Activated naive CD8-positive, alpha-beta T cell treated with anti-CD3 and anti-CD28 coated beads, Interleukin-2, amount 50 U/mL, for 24 hours (primary cell): Measurements from ENCODE around the gene CABP7.

Experiments used
- ATAC-seq: fragments of 150-1000 bp; cut with Tn5 transposase; one replicate; pipeline ENCODE4 v1.10.0; 2021
- DNase-seq: peaks from one replicate; pipeline ENCODE4 v3.0.0; 2021
- H3K27ac Mint-ChIP-seq: one replicate; pipeline ENCODE4 v1.8.0; 2021; ENCODE audit warnings: mild to moderate bottlenecking, mixed read lengths
- H3K27me3 Mint-ChIP-seq: one replicate; pipeline ENCODE4 v1.8.0; 2021; ENCODE audit warnings: mixed read lengths
- H3K36me3 Mint-ChIP-seq: one replicate; pipeline ENCODE4 v1.8.0; 2021; ENCODE audit warnings: low read depth, mixed read lengths
- H3K4me1 Mint-ChIP-seq: one replicate; pipeline ENCODE4 v1.8.0; 2021; ENCODE audit warnings: mixed read lengths
- H3K4me3 Mint-ChIP-seq: one replicate; pipeline ENCODE4 v1.8.0; 2021; ENCODE audit warnings: mild to moderate bottlenecking, moderate library complexity, mixed read lengths
- H3K9me3 Mint-ChIP-seq: one replicate; pipeline ENCODE4 v1.8.0; 2021; ENCODE audit warnings: mixed read lengths

Gene CABP7

DNA sequence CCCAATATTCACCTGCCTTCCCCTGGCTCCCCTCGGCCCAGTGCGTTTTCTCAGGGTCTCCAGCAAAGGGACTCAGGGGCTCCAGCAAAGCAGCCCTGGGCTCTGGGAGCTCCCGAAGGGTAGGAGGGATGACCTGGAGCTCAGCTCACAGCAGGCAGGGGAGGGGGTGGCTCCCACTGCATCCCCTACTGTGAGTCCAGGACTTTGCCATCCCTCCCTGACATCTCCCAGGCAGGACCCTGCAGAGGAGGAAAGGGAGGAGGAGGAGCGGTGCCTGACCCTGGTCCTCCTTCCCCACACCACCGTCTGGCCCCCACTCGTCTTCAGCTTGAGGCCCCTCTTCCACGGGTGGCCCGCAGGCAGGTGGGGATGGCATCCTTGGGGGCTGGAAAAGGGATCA, 5.0 kb downstream of the CABP7 start:
- Mint-ChIP-seq H3K9me3 (no peaks in the 10 kb centered on the region), H3K36me3 (no peaks in the 10 kb centered on the region), H3K27me3 (peaks cover 12% of the 10 kb centered on the region), H3K4me3 (no peak overlapping the region), H3K27ac (no peak overlapping the region), H3K4me1 (peaks cover 2% of the 10 kb centered on the region)
- DNase-seq (no peak), ATAC-seq (no peak)

GRCh38 chr22:29726106-29726505, 6.3 kb downstream of the CABP7 start:
- H3K27ac Mint-ChIP-seq, result no peak overlapping the region
- ATAC-seq, result no peak

DNA sequence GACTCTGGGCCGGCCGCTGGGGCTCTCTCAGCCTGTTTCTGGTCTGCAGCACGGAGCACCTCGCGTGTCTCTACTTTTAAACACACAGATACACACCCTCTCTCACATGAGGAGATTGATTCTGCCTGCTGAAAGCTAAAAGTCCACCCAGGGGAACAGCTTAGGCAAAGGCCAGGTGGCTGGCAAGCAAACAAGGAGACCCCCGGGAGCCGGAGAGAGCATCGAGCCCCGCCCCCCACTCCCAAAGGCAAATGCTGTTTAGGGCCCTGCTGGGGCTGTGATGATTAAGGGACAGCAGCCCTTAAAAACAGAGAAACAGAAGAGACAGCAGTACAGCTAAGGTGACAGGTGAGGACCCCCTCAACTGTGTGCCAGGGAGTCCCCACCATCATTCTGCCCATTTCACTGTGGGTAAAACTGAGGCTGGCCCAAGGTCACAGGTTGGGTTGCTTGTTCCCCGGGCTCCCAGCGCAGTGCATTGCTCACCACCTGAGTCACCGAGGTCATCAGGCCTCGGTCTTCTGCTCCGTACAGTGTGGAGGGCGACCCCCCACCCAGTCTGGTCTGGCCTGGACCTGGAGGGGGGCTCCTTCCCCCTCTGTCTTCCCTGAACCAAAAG, 6.8 kb downstream of the CABP7 start:
- ATAC-seq (no peak), DNase-seq (no peak)
- no peak overlapping the region for H3K4me3 Mint-ChIP-seq
- no peaks in the 10 kb centered on the region for H3K4me1 Mint-ChIP-seq
- H3K27me3 Mint-ChIP-seq, result peaks cover 7% of the 10 kb centered on the region
- H3K27ac Mint-ChIP-seq, result no peak overlapping the region
- no peaks in the 10 kb centered on the region for H3K36me3 Mint-ChIP-seq
- no peaks in the 10 kb centered on the region for H3K9me3 Mint-ChIP-seq

More at GRCh38 chr22:29726106-29726505, 6.3 kb downstream of the CABP7 start:
- peaks cover 10% of the 10 kb centered on the region for H3K27me3 Mint-ChIP-seq
- DNase-seq, result no peak
- H3K9me3 Mint-ChIP-seq, result no peaks in the 10 kb centered on the region
- H3K4me1 Mint-ChIP-seq, result peaks cover 2% of the 10 kb centered on the region
- H3K4me3 Mint-ChIP-seq, result no peak overlapping the region
- no peaks in the 10 kb centered on the region for H3K36me3 Mint-ChIP-seq

DNA sequence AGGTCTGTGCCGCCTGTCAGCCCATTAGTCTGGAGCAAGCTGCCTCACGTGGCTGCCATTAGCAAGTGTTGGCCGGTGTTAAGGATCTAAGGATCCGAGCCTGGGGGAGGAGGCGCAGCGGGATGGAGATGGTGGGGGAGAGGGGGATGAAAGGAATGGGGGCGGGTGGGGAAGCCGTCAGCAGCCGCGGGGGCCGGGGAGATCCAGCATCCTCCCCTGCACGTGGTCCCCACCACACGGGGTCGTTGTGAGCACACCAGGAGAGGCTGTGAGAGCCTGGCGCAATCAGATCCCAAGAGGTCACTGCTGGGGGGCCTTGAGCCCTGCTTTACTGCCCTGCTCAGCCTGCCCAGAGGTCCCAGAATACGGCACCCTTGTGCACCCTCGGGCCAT, 7.3 kb downstream of the CABP7 start:
- no peak for ATAC-seq
- Mint-ChIP-seq H3K9me3 (no peaks in the 10 kb centered on the region), H3K4me3 (no peak overlapping the region), H3K4me1 (no peaks in the 10 kb centered on the region), H3K27ac (no peak overlapping the region), H3K27me3 (peaks cover 3% of the 10 kb centered on the region), H3K36me3 (no peaks in the 10 kb centered on the region)
- DNase-seq, result peak; percentile 24

DNA sequence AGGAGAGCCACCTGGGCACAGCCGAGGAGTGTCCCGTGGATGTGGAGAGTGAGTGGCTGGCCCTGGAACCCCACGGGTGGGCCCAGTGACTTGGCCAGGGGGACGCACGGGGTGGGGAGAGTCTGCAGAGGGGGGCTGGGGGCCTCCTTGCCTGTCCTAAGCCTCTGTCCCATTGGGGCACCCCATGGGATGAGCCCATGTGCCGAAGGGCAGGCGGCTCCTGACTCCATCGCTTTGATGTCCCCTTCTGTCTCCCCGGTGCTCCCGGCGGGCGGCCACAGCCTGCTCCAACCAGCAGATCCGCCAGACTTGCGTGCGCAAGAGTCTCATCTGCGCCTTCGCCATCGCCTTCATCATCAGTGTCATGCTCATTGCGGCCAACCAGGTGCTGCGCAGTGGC, 9.4 kb downstream of the CABP7 start:
- no peak overlapping the region for H3K27ac Mint-ChIP-seq

GRCh38 chr22:29731058-29731850, 11.5 kb downstream of the CABP7 start:
- H3K36me3 Mint-ChIP-seq, result no peaks in the 10 kb centered on the region
- H3K4me1 Mint-ChIP-seq, result no peaks in the 10 kb centered on the region
- H3K27ac Mint-ChIP-seq, result no peak overlapping the region
- no peak for DNase-seq
- no peaks in the 10 kb centered on the region for H3K9me3 Mint-ChIP-seq
- H3K27me3 Mint-ChIP-seq, result no peaks in the 10 kb centered on the region
- ATAC-seq, result no peak
- no peak overlapping the region for H3K4me3 Mint-ChIP-seq

More for the DNA sequence above, 9.4 kb downstream of the CABP7 start:
- Mint-ChIP-seq H3K4me1 (no peaks in the 10 kb centered on the region), H3K9me3 (no peaks in the 10 kb centered on the region), H3K4me3 (no peak overlapping the region), H3K36me3 (no peaks in the 10 kb centered on the region), H3K27me3 (no peaks in the 10 kb centered on the region)
- ATAC-seq, result no peak
- no peak for DNase-seq

DNA sequence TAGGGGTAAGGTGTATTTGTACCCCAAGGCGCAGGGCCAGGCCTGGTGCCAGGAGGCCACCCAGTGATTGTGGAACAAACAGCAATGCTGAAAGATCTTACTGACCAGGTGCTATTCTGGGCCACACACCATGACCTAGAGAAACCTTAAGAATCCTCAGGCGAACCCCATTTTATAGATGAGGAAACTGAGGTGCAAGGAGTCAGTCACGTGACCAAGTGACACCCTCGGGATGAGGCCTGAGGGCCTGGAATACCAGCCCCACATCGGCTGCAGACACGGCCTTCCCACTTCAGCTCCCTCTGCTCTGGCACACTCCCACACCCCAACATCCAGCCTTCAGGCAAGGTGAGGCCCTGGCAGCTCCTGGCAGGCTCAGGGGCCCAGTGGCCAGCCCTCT, 13.1 kb downstream of the CABP7 start:
- Mint-ChIP-seq H3K27ac (no peak overlapping the region), H3K4me1 (no peaks in the 10 kb centered on the region), H3K36me3 (peaks cover 2% of the 10 kb centered on the region), H3K4me3 (no peak overlapping the region), H3K9me3 (no peaks in the 10 kb centered on the region), H3K27me3 (no peaks in the 10 kb centered on the region)
- DNase-seq (no peak), ATAC-seq (no peak)

GRCh38 chr22:29733362-29734201, 13.8 kb downstream of the CABP7 start:
- H3K4me1 Mint-ChIP-seq, result no peaks in the 10 kb centered on the region
- DNase-seq (no peak), ATAC-seq (peak; percentile 12)
- no peaks in the 10 kb centered on the region for H3K27me3 Mint-ChIP-seq
- peaks cover 2% of the 10 kb centered on the region for H3K36me3 Mint-ChIP-seq
- no peak overlapping the region for H3K27ac Mint-ChIP-seq
- no peak overlapping the region for H3K4me3 Mint-ChIP-seq
- no peaks in the 10 kb centered on the region for H3K9me3 Mint-ChIP-seq

- ATAC-seq (no peak), DNase-seq (no peak)
- no peaks in the 10 kb centered on the region for H3K4me1 Mint-ChIP-seq
- H3K27ac Mint-ChIP-seq, result no peak overlapping the region
- no peak overlapping the region for H3K4me3 Mint-ChIP-seq
- H3K36me3 Mint-ChIP-seq, result peaks cover 2% of the 10 kb centered on the region
- H3K27me3 Mint-ChIP-seq, result no peaks in the 10 kb centered on the region
- no peaks in the 10 kb centered on the region for H3K9me3 Mint-ChIP-seq
These were observed 14.6 kb downstream of the CABP7 start for GRCh38 chr22:29734406-29734805.

DNA sequence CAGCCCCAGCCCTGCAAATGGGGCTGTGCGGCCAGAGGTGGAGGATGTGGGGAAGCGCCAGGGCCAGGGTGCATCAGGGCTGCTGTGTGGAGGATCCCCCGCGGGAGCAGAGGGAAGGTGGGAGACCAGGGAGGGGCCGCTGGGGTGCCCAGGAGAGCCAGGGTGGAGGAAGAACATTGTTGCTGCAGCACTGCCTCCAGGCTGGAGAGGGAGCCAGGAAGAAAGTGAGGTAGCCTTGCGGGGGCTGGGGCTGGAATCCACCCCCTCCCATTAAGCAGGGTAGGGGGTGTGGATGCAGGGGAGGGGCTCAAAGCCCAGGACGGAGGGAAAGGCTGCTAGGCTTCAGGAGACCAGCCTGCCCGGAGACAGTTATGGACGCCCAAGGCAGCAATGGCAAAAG, 15.0 kb downstream of the CABP7 start:
- no peaks in the 10 kb centered on the region for H3K9me3 Mint-ChIP-seq
- H3K27me3 Mint-ChIP-seq, result no peaks in the 10 kb centered on the region
- no peak for DNase-seq
- H3K36me3 Mint-ChIP-seq, result peaks cover 2% of the 10 kb centered on the region
- H3K4me1 Mint-ChIP-seq, result no peaks in the 10 kb centered on the region
- no peak for ATAC-seq
- no peak overlapping the region for H3K4me3 Mint-ChIP-seq
- H3K27ac Mint-ChIP-seq, result no peak overlapping the region

- Mint-ChIP-seq H3K4me3 (no peak overlapping the region), H3K9me3 (no peaks in the 10 kb centered on the region), H3K27me3 (no peaks in the 10 kb centered on the region), H3K27ac (no peak overlapping the region), H3K4me1 (no peaks in the 10 kb centered on the region), H3K36me3 (peaks cover 2% of the 10 kb centered on the region)
- DNase-seq, result no peak
- no peak for ATAC-seq
These were observed 15.6 kb downstream of the CABP7 start for GRCh38 chr22:29735416-29735815.

DNA sequence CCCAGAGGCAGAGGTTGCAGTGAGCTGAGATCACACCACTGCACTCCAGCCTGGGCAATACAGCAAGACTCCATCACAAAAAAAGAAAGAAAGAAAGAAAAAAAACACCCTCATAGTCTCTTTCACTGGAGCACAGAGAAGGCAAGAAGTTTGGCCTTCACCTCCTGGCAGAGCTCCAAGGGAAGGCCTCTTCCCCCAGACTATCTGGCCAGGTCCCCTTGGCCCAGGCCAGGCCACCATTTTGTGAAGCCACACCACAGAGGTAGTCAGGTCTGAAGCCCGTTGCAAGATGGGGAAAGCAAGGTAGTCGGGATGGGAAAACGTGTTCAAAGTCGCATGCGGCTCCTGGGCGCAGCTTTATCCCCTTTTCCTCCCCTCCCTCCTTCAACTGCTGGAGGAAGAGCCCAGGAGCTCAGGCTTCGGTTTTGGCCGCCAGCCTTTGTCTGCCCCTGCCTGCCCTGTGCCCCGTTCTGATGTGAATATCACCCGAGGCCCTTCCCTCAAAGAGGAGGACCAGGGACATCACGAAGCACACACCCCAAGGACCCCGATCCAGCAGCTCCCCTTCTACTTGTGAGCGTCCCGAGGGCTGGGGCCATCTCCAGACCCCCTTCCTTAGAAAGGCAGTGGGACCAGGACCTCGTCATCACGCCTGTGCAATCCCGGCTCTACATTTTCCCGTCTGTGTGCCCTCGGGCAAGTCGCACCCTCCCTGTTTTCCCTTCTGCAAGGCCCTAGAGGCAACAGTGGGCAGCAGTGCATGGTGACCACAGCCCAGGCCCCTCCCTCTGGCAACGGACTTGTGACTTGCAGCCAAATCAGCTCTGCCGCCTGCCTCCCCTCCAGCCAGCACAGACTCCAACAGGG, 17.7 kb downstream of the CABP7 start:
- no peak for DNase-seq
- H3K4me1 Mint-ChIP-seq, result no peaks in the 10 kb centered on the region
- H3K36me3 Mint-ChIP-seq, result peaks cover 2% of the 10 kb centered on the region
- no peaks in the 10 kb centered on the region for H3K27me3 Mint-ChIP-seq
- ATAC-seq, result no peak
- no peaks in the 10 kb centered on the region for H3K9me3 Mint-ChIP-seq
- no peak overlapping the region for H3K27ac Mint-ChIP-seq
- no peak overlapping the region for H3K4me3 Mint-ChIP-seq

GRCh38 chr22:29738118-29738815, 18.5 kb downstream of the CABP7 start:
- ATAC-seq (no peak), DNase-seq (no peak)
- no peaks in the 10 kb centered on the region for H3K9me3 Mint-ChIP-seq
- H3K27me3 Mint-ChIP-seq, result no peaks in the 10 kb centered on the region
- peaks cover 2% of the 10 kb centered on the region for H3K36me3 Mint-ChIP-seq
- no peak overlapping the region for H3K27ac Mint-ChIP-seq
- no peak overlapping the region for H3K4me3 Mint-ChIP-seq
- H3K4me1 Mint-ChIP-seq, result no peaks in the 10 kb centered on the region
